ENCODE data around the gene FERMT3.
A peak's percentile ranks its signal among the peaks of the same experiment; 100 is the strongest.

The FERMT3 gene

DNA sequence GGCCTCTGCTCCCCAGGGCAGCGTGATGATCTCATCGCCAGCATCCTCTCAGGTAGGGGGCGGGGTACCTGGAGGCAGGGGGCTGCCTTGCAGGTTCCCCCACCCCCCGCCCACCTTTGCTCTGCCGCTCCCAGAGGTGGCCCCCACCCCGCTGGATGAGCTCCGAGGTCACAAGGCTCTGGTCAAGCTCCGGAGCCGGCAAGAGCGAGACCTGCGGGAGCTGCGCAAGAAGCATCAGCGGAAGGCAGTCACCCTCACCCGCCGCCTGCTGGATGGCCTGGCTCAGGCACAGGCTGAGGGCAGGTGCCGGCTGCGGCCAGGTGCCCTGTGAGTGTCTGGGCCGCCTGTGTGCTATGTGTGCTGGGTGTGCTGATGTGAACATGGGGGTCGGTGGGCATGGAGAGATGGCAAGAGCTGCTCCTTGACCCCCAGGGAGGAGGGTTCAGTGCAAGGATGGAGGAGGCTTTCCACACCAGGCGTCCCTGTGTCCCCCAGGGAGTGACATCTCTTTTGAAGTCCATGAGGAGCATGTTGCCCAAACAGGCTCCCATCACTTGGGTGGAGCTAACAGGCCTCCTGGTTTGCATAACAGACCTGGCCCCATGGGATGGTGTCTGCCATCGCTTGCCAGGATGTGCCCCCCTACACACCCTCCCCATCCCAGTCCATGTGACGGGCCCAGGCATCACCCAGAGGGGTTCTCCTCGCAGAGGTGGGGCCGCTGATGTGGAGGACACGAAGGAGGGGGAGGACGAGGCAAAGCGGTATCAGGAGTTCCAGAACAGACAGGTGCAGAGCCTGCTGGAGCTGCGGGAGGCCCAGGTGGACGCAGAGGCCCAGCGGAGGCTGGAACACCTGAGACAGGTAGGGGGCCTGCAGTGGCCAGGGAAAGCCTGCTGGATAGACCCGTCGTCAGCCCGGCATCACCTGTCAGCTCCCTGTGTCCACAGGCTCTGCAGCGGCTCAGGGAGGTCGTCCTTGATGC, 58.9 kb downstream of the FERMT3 start:
- DNase-seq, result no peak

DNA sequence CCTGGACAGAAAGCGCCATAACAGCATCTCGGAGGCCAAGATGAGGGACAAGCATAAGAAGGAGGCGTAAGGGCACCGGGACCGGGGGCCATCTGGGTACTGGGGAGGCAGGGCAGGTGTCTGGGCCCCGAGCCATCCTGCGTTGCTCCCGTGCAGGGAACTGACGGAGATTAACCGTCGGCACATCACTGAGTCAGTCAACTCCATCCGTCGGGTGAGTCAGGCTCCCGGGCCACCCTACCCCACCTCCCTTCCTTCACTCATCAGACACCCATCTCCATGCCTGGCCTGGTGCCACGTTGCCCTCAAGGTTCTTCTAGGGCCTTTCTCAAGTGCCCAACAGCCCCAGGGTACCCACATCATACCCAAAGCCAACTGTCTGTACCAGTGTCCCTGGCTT, 59.8 kb downstream of the FERMT3 start:
- DNase-seq, result no peak

DNA sequence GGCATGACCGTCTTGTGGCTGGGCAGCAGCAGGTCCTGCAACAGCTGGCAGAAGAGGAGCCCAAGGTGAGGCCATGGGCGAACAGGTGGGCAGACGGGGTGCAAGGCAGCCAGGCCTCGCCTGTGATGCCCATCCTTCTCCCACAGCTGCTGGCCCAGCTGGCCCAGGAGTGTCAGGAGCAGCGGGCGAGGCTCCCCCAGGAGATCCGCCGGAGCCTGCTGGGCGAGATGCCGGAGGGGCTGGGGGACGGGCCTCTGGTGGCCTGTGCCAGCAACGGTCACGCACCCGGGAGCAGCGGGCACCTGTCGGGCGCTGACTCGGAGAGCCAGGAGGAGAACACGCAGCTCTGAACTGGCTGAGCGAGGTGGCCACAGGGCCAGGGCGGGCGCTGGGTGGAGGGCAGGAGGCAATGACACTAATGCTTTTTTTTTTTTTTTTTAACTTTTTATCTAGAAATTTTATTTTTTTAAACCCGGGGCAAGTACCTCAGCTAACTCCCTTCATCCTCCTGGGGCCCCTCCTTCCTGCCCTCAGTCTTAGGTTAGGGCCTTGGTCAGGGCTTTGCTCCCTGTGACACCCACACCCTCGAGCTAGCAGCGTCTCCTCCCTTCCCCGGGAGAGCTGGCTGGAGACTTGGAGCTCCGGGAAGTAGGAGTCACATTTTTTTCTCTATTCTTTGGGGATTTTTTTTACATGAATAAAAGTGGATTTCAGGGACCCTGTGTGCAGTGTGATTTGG, 60.9 kb downstream of the FERMT3 start:
- DNase-seq, result no peak

DNA sequence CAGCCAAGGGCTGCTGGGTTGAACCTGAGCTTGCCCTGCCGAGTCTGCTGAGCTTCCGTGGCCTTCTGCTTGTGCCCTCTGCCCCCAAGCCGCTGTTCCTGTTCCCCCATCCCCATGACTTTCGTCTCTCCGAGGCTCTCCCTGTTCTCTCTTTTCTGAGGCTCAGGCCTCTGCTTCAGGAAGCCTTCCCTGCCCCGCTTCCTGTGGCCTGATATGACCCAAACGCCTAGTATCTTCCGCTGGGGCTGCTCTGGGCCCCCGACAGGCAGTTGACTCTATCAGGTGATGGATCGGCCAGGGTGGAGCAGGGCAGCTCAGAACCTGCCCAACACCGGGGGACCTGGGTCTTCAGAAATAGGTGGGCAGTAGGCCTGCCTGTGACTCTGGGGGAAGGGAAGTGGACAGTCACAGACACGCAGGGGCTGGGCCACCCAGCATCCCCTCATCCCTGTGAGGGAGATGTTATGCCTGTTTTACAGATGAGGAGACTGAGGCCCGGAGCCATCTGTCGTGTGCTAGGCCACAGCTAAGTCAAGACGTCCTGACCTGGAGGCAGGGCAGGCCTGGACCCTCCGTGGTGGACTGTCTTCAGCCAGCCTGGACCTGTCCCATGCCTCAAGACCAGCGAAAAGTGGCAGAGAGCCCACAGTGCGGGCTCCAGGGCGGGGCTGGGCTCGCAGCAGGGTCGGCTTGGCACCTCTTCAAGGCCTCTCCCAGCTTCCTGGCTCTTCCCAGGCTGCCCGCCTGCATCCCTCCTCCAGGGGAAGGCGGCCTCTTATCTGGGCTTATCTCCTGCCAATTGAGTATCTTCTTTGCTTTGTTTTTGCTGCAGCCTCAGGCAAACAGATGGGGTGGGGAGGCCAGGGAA, 61.7 kb downstream of the FERMT3 start:
- peak in 1 of 5 experiments; percentile 2 for DNase-seq

DNA sequence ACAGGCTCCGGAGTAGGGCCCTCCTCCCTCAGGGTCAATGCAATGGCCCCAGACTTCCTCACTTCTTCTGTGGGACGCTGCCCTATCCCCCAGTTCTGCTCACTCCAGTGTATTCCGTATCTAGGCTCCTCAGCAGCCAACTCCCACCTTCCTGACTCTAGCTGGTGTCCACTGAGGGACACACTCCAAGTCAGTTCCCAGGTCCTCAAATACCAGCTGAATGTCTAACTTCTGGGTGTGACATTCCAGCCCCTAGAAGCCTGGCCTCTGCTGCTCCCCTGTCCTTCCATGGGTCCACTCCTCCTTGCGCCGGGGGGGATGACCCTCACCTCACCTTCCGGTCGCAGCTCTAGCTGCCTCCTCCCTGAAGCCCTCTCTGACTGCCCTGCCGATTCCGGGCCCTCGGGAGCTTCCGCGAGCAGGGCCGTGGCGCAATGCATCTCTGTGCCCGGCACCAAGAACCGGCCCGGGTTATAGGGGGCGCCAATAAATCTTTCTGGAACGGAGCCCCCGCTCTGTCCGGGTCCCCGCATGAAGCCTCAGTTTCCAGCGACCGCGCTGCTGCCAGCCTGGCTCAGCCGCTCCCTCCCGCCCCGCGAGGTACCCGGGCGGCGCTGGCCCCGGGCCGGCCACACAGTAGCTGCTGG, 62.5 kb downstream of the FERMT3 start:
- DNase-seq, result peak in 3 of 5 experiments; percentile 24 to 62 (median 30)

DNA sequence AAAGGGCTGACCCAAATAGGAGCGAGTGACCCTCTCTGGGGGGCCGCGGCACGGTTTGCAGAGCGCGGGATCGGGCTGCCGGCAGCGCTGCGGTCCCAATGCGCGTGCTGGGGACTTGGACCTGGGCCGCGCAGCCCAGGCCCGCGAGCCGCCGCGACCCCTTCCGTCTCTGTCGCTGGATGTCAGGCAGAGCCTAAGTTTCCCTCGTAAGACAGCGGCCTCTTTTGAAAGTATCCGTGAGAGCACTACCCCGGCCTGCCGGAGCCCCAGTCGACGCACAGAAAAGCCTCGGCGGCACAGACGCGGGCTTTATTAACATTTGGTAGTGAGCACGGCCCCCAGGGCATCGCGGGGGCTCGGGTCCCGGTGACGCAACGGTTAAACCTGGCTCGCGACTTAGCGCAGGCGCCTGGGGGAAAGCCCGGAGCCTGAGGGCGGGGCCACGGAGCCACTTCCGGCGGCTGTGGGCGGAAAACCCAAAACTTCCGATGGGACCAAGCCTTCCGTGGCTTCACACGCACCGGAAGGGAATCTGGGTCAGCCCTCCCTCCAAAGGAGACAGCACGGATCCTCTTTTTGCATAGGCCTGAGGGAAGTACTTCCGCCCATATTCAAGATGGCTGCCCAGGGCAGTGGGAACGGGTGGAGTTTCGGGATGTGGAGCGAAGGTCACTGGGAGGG, 63.2 kb downstream of the FERMT3 start:
- DNase-seq, result peak; percentile 94 to 99 (median 98)
